OCI-LY3 (cell line): ENCODE results near the gene EFL1.

Experiments used
- EZH2phosphoT487 ChIP-seq: fragments of 200-600 bp; shearing (Covaris generic); IDR thresholded peaks from 2 replicates; pipeline ENCODE4 v1.6.1; 2018; ENCODE audit warnings: antibody characterized with exemption, mixed run types, low read depth
- TF ChIP-seq, protein P1 (sequence below): fragments of 200-600, 300-600 bp; sonication (generic); IDR thresholded peaks from 2 replicates; pipeline ENCODE4 v1.5.1; 2014; ENCODE audit warnings: antibody characterized with exemption, low read length, low read depth

DNA sequence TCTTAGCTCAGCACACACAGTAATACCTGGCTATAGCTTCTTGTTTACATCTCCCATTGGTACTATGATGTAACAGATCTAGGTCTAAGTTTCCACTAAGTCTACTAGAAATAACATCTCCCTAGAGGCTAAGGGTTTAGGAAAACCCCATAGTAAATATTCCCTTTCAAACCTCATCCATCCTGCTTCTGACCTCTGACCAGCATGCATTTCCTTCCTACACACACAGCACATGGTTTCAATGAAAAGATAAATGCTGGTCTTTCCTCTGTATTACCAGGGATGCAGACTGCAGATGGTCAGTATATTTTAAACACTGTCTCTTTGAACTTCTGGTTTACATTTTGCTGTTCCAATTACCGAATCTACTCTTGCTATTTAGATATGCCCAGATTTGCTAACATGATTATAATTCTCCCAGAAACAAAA, 96.6 kb downstream of the EFL1 start:
- TF ChIP-seq, protein P1, sequence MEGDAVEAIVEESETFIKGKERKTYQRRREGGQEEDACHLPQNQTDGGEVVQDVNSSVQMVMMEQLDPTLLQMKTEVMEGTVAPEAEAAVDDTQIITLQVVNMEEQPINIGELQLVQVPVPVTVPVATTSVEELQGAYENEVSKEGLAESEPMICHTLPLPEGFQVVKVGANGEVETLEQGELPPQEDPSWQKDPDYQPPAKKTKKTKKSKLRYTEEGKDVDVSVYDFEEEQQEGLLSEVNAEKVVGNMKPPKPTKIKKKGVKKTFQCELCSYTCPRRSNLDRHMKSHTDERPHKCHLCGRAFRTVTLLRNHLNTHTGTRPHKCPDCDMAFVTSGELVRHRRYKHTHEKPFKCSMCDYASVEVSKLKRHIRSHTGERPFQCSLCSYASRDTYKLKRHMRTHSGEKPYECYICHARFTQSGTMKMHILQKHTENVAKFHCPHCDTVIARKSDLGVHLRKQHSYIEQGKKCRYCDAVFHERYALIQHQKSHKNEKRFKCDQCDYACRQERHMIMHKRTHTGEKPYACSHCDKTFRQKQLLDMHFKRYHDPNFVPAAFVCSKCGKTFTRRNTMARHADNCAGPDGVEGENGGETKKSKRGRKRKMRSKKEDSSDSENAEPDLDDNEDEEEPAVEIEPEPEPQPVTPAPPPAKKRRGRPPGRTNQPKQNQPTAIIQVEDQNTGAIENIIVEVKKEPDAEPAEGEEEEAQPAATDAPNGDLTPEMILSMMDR: no peak
- TF ChIP-seq EZH2phosphoT487: no peak
